Nephron progenitor cell (in vitro differentiated cells): ENCODE data around the gene GARIN5B.

Experiments
- DNase-seq: peaks from one replicate; pipeline ENCODE4 v3.0.0; 2021
- H3K27ac Mint-ChIP-seq: 2 replicates; pipeline ENCODE4 v1.8.0; 2021; ENCODE audit warnings: mild to moderate bottlenecking, moderate library complexity, mixed read lengths
- H3K27me3 Mint-ChIP-seq: 2 replicates; pipeline ENCODE4 v1.8.0; 2021; ENCODE audit warnings: mild to moderate bottlenecking, low read depth, mixed read lengths; ENCODE audit not compliant: poor library complexity
- H3K36me3 Mint-ChIP-seq: 2 replicates; pipeline ENCODE4 v1.8.0; 2021; ENCODE audit warnings: low read depth, mixed read lengths
- H3K4me1 Mint-ChIP-seq: 2 replicates; pipeline ENCODE4 v1.8.0; 2021; ENCODE audit warnings: mixed read lengths
- H3K4me3 Mint-ChIP-seq: 2 replicates; pipeline ENCODE4 v1.8.0; 2021; ENCODE audit warnings: mild to moderate bottlenecking, moderate library complexity, mixed read lengths
- H3K9me3 Mint-ChIP-seq: 2 replicates; pipeline ENCODE4 v1.8.0; 2021; ENCODE audit warnings: mild to moderate bottlenecking, moderate library complexity, mixed read lengths
- CTCF ChIP-seq: fragments of 200-600 bp; sonication (generic); IDR thresholded peaks from 2 replicates; pipeline ENCODE4 v1.5.0; 2021; ENCODE audit warnings: antibody characterized with exemption

GARIN5B gene

GRCh38 chr19:55365964-55366363, 2.9 kb upstream of the GARIN5B start:
- DNase-seq, result no peak
- peak overlapping the region; percentile 58 for H3K4me3 Mint-ChIP-seq
- no peak for TF ChIP-seq CTCF
- H3K4me1 Mint-ChIP-seq, result peaks cover 33% of the 10 kb centered on the region
- H3K9me3 Mint-ChIP-seq, result no peaks in the 10 kb centered on the region
- no peaks in the 10 kb centered on the region for H3K36me3 Mint-ChIP-seq
- H3K27ac Mint-ChIP-seq, result no peak overlapping the region
- H3K27me3 Mint-ChIP-seq, result peaks cover 25% of the 10 kb centered on the region

- no peak overlapping the region for H3K4me3 Mint-ChIP-seq
- no peak overlapping the region for H3K27ac Mint-ChIP-seq
- no peaks in the 10 kb centered on the region for H3K36me3 Mint-ChIP-seq
- H3K9me3 Mint-ChIP-seq, result no peaks in the 10 kb centered on the region
- no peak for TF ChIP-seq CTCF
- H3K4me1 Mint-ChIP-seq, result peaks cover 26% of the 10 kb centered on the region
- no peak for DNase-seq
- peaks cover 18% of the 10 kb centered on the region for H3K27me3 Mint-ChIP-seq
Measured at GRCh38 chr19:55365245-55365644, 2.2 kb upstream of the GARIN5B start.

GRCh38 chr19:55362174-55362989, 678 bp downstream of the GARIN5B start:
- Mint-ChIP-seq H3K36me3 (no peaks in the 10 kb centered on the region), H3K9me3 (no peaks in the 10 kb centered on the region), H3K27me3 (peaks cover 15% of the 10 kb centered on the region), H3K27ac (no peak overlapping the region), H3K4me3 (no peak overlapping the region), H3K4me1 (peaks cover 28% of the 10 kb centered on the region)
- TF ChIP-seq CTCF, result no peak
- DNase-seq, result no peak

GRCh38 chr19:55360902-55361301, 2.2 kb downstream of the GARIN5B start:
- Mint-ChIP-seq H3K4me3 (no peak overlapping the region), H3K27ac (no peak overlapping the region), H3K36me3 (no peaks in the 10 kb centered on the region), H3K27me3 (peaks cover 29% of the 10 kb centered on the region), H3K4me1 (peaks cover 28% of the 10 kb centered on the region), H3K9me3 (no peaks in the 10 kb centered on the region)
- TF ChIP-seq CTCF, result no peak
- no peak for DNase-seq

GRCh38 chr19:55358943-55359908, 3.8 kb downstream of the GARIN5B start:
- H3K27me3 Mint-ChIP-seq, result peaks cover 41% of the 10 kb centered on the region
- DNase-seq, result no peak
- H3K9me3 Mint-ChIP-seq, result no peaks in the 10 kb centered on the region
- no peaks in the 10 kb centered on the region for H3K36me3 Mint-ChIP-seq
- H3K4me3 Mint-ChIP-seq, result no peak overlapping the region
- peaks cover 23% of the 10 kb centered on the region for H3K4me1 Mint-ChIP-seq
- H3K27ac Mint-ChIP-seq, result no peak overlapping the region
- no peak for TF ChIP-seq CTCF
